SK-N-SH (cell line): ENCODE results near the gene UBASH3B. TPM values are rescaled to one million over a fixed set of nuclear protein-coding genes. Genes with fewer than 3 reads are reported as not detected.

Experiments
- CTCF ChIA-PET: fragments of 300-600, 350-600 bp; formaldehyde crosslinking; extraction: SDS; loops from one replicate; lab custom pipeline; 2021; lab: Yijun Ruan, JAX
- POLR2A ChIA-PET: fragments of 350-600 bp; sonication (Branson Sonifier 250); formaldehyde crosslinking; extraction: SDS; loops from one replicate; lab custom pipeline; 2020; ENCODE audit warnings: antibody characterized with exemption, inconsistent platforms; lab: Yijun Ruan, JAX
- DNase-seq: peaks from one replicate; pipeline ENCODE4 v3.0.0; 2012
- H2AFZ ChIP-seq: fragments of 200-600 bp; sonication (generic); 2 replicates; pipeline ENCODE4 v1.8.1; 2016; ENCODE audit warnings: antibody characterized with exemption, mild to moderate bottlenecking, low read depth
- H3F3A ChIP-seq: fragments of 200-600 bp; sonication (generic); replicated peaks from 2 replicates; pipeline ENCODE3; 2016; ENCODE audit warnings: antibody characterized with exemption, mild to moderate bottlenecking; ENCODE audit not compliant: insufficient read depth
- H3K27ac ChIP-seq, 2 experiments: fragments of 200-500 bp in 1 of 2; fragments of 200-600 bp in 1 of 2; sonication (Bioruptor generic) in 1 of 2; sonication (generic), shearing (Covaris generic) in 1 of 2; 2 replicates each; pipeline versions ENCODE4 v1.5.1 to v1.6.1; 2014 to 2016; ENCODE audit warnings: low read depth in 2 of 2, inconsistent platforms in 1 of 2, low read length in 1 of 2, mild to moderate bottlenecking in 1 of 2, mixed read lengths in 1 of 2
- H3K27me3 ChIP-seq: fragments of 200-600 bp; sonication (generic), shearing (Covaris generic); 2 replicates; pipeline ENCODE4 v1.6.1; 2016; ENCODE audit warnings: mixed run types; ENCODE audit not compliant: insufficient read depth
- H3K36me3 ChIP-seq, 2 experiments: fragments of 200-500 bp in 1 of 2; fragments of 200-600 bp in 1 of 2; sonication (Bioruptor generic) in 1 of 2; sonication (generic) in 1 of 2; replicated peaks in 1 of 2; 2 replicates each; pipeline versions ENCODE3 to v1.5.1; 2014 to 2016; ENCODE audit warnings: low read length in 1 of 2, mild to moderate bottlenecking in 1 of 2; ENCODE audit not compliant: insufficient read depth in 2 of 2, control insufficient read depth in 1 of 2
- H3K4me1 ChIP-seq, 2 experiments: fragments of 200-500 bp in 1 of 2; fragments of 200-600 bp in 1 of 2; sonication (Bioruptor generic) in 1 of 2; sonication (generic), shearing (Covaris generic) in 1 of 2; 2 replicates each; pipeline versions ENCODE4 v1.5.1 to v1.6.1; 2014 to 2016; ENCODE audit warnings: low read depth in 1 of 2, low read length in 1 of 2, mixed run types in 1 of 2; ENCODE audit not compliant: insufficient read depth in 2 of 2, control insufficient read depth in 1 of 2
- H3K4me2 ChIP-seq: fragments of 200-600 bp; sonication (generic), shearing (Covaris generic); 2 replicates; pipeline ENCODE4 v1.6.1; 2017; ENCODE audit warnings: mixed run types
- H3K4me3 ChIP-seq, 2 experiments: fragments of 200-500 bp in 1 of 2; fragments of 200-600 bp in 1 of 2; sonication (Bioruptor generic) in 1 of 2; sonication (generic), shearing (Covaris generic) in 1 of 2; 2 replicates each; pipeline versions ENCODE4 v1.5.1 to v1.8.1; 2014 to 2016; ENCODE audit warnings: low read depth in 2 of 2, inconsistent platforms in 1 of 2, low read length in 1 of 2, mild to moderate bottlenecking in 1 of 2, mixed read lengths in 1 of 2, moderate library complexity in 1 of 2
- H3K79me2 ChIP-seq: fragments of 200-600 bp; sonication (generic); 2 replicates; pipeline ENCODE4 v1.8.1; 2017; ENCODE audit warnings: mild to moderate bottlenecking; ENCODE audit not compliant: insufficient read depth
- H3K9ac ChIP-seq: fragments of 200-600 bp; sonication (generic); 2 replicates; pipeline ENCODE4 v1.6.1; 2017; ENCODE audit warnings: mixed run types
- H3K9me2 ChIP-seq: fragments of 200-600 bp; sonication (generic); 2 replicates; pipeline ENCODE4 v1.6.1; 2017; ENCODE audit warnings: mixed run types
- H3K9me3 ChIP-seq: fragments of 200-600 bp; sonication (generic); 2 replicates; pipeline ENCODE4 v1.6.1; 2017; ENCODE audit warnings: mixed run types, mild to moderate bottlenecking, moderate library complexity
- H4K20me1 ChIP-seq: fragments of 200-600 bp; sonication (generic); 2 replicates; pipeline ENCODE4 v1.6.1; 2017; ENCODE audit warnings: mild to moderate bottlenecking, mixed run types; ENCODE audit not compliant: insufficient read depth
- CHD2 ChIP-seq: fragments of 150-350 bp; IDR thresholded peaks from 2 replicates; pipeline ENCODE4 v1.6.1; 2018; ENCODE audit warnings: low read length; ENCODE audit not compliant: partially characterized antibody
- ELF1 ChIP-seq: IDR thresholded peaks from 2 replicates; pipeline ENCODE4 v1.4.0; 2012
- FOXJ3 ChIP-seq: sonication (generic); formaldehyde crosslinking; IDR thresholded peaks from 2 replicates; pipeline ENCODE4 v1.5.1; 2020; ENCODE audit warnings: mild to moderate bottlenecking, missing genetic modification reagents
- GATA2 ChIP-seq: sonication (generic); formaldehyde crosslinking; IDR thresholded peaks from 2 replicates; pipeline ENCODE4 v1.5.0; 2020; ENCODE audit warnings: mild to moderate bottlenecking, missing genetic modification reagents
- IRF3 ChIP-seq: fragments of 150-350 bp; IDR thresholded peaks from 2 replicates; pipeline ENCODE4 v1.6.1; 2016; ENCODE audit warnings: mild to moderate bottlenecking, low read depth, low read length
- MEF2A ChIP-seq: IDR thresholded peaks from 2 replicates; pipeline ENCODE4 v1.4.0; 2012; ENCODE audit warnings: low read depth, borderline replicate concordance
- PBX3 ChIP-seq: IDR thresholded peaks from 2 replicates; pipeline ENCODE4; 2012
- POLR2AphosphoS5 ChIP-seq: IDR thresholded peaks from 2 replicates; pipeline ENCODE4 v1.6.1; 2012; ENCODE audit warnings: low read depth, low read length
- RAD21 ChIP-seq: IDR thresholded peaks from 2 replicates; pipeline ENCODE4 v1.6.1; 2012; ENCODE audit warnings: mild to moderate bottlenecking, low read length
- RFX5 ChIP-seq: IDR thresholded peaks from 2 replicates; pipeline ENCODE4 v1.6.1; 2012; ENCODE audit warnings: mild to moderate bottlenecking, improper control_type of control experiment, low read length
- RXRA ChIP-seq: IDR thresholded peaks from 2 replicates; pipeline ENCODE4 v1.4.0; 2012; ENCODE audit warnings: low read depth, mild to moderate bottlenecking, borderline replicate concordance
- SIN3A ChIP-seq: IDR thresholded peaks from 2 replicates; pipeline ENCODE4 v1.6.1; 2012; ENCODE audit warnings: low read depth, mild to moderate bottlenecking, low read length, moderate library complexity, borderline replicate concordance
- TAF1 ChIP-seq: IDR thresholded peaks from 2 replicates; pipeline ENCODE4 v1.6.1; 2012; ENCODE audit warnings: low read depth, mild to moderate bottlenecking, low read length, moderate library complexity, borderline replicate concordance
- WGBS: methylation state at CpG from one replicate; pipeline ENCODE4 v1.1.6; 2017; ENCODE audit warnings: low lambda C conversion rate; 5-methylcytosine and 5-hydroxymethylcytosine counted together
- polyA plus RNA-seq, 3 experiments: library from polyadenylated mRNA; depleted of rRNA; stranded (reverse); fragments of >200 nt; gene quantifications; 2 replicates each; pipeline ENCODE4 v1.2.3, GENCODE V29; 2012

UBASH3B gene
- polyA plus RNA-seq, 1 of the 3 experiments (the other 2 are of a cell fraction): 10.4 TPM

GRCh38 chr11:122836916-122837315 lies 181.4 kb downstream of the UBASH3B start (continued):
- no peak for TF ChIP-seq PBX3
- TF ChIP-seq MEF2A: no peak
- TF ChIP-seq SIN3A: no peak
- no peak for TF ChIP-seq FOXJ3 (CRISPR knock-in tag)
- TF ChIP-seq GATA2: no peak
- no peak for TF ChIP-seq TAF1
- TF ChIP-seq RFX5: no peak

GRCh38 chr11:122837528-122838346 lies 182.2 kb downstream of the UBASH3B start:
- Histone ChIP-seq H3K4me1 (no peaks in the 10 kb centered on the region; a peak in 1 of 4 replicates), H3K9me3 (no peaks in the 10 kb centered on the region), H2AFZ (no peak overlapping the region), H4K20me1 (no peaks in the 10 kb centered on the region), H3K27me3 (no peaks in the 10 kb centered on the region; the same call in 1 of the 2 replicates), H3F3A (no peaks in the 10 kb centered on the region), H3K9me2 (no peaks in the 10 kb centered on the region), H3K79me2 (no peaks in the 10 kb centered on the region), H3K27ac (no peak overlapping the region), H3K9ac (no peak overlapping the region), H3K4me3 (no peak overlapping the region), H3K36me3 (no peaks in the 10 kb centered on the region), H3K4me2 (no peak overlapping the region)
- TF ChIP-seq RXRA (no peak), TAF1 (no peak), POLR2AphosphoS5 (no peak), CHD2 (no peak), RAD21 (no peak), IRF3 (no peak), ELF1 (no peak), GATA2 (no peak)
- ChIA-PET POLR2A (no interaction called here), CTCF (interaction anchor here (0.6 to 1.8 kb wide), 3 partner anchors 15 to 56 kb away, joined by 3 to 13 read pairs (median 4); no protein-coding TSS in a partner anchor)
- DNase-seq: no peak
- 66% methylated on average over 4 of the region's 4 CpGs for WGBS
